ENCODE measurements around the gene COL6A1.
"Not testable (repeated sequence)": the region's sequence is repeated elsewhere in the genome, so short reads cannot be mapped to it uniquely, and the experiment has no call there.

The COL6A1 gene

DNA sequence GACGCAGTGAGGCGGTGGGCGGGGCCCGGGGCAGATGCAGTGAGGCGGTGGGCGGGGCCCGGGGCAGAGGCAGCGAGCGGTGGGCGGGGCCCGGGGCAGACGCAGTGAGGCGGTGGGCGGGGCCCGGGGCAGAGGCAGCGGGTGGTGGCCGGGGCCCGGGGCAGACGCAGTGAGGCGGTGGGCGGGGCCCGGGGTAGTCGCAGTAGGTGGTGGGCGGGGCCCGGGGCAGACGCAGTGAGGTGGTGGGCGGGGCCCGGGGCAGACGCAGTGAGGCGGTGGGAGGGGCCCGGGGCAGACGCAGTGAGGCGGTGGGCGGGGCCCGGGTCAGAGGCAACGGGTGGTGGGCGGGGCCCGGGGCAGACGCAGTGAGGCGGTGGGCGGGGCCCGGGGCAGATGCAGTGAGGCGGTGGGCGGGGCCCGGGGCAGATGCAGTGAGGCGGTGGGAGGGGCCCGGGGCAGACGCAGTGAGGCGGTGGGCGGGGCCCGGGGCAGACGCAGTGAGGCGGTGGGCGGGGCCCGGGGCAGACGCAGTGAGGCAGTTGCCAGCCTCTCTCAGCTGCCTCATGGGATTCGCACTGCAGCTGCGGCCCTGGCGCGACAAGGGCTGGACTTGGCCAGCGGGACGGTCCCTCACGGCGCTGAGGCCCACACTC lies 24.4 kb downstream of the COL6A1 start:
- not testable (repeated sequence) for DNase-seq (ENCODE audit: low read depth)

GRCh38 chr21:46006547-46007491 lies 25.2 kb downstream of the COL6A1 start:
- no peak for DNase-seq (ENCODE audit: low read depth)

DNA sequence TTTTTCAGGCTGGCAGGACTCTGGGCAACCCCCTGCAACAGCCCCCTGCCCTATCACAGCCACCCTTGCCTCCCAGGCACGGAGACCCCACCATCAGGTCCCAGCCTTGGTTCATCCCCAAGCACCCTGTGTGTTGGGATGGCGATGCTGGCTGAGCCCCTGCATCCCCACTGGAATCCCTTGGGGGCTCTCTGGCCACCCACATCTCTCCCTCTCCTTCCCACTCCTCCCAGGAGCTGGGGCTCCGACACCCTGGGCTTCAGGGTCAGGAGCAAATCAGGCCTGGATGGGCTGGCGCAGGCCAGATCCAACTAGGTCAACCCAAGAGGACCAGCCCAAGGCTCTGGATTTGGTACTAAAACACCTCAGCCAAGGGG lies 25.9 kb downstream of the COL6A1 start:
- no peak for DNase-seq (ENCODE audit: low read depth)

DNA sequence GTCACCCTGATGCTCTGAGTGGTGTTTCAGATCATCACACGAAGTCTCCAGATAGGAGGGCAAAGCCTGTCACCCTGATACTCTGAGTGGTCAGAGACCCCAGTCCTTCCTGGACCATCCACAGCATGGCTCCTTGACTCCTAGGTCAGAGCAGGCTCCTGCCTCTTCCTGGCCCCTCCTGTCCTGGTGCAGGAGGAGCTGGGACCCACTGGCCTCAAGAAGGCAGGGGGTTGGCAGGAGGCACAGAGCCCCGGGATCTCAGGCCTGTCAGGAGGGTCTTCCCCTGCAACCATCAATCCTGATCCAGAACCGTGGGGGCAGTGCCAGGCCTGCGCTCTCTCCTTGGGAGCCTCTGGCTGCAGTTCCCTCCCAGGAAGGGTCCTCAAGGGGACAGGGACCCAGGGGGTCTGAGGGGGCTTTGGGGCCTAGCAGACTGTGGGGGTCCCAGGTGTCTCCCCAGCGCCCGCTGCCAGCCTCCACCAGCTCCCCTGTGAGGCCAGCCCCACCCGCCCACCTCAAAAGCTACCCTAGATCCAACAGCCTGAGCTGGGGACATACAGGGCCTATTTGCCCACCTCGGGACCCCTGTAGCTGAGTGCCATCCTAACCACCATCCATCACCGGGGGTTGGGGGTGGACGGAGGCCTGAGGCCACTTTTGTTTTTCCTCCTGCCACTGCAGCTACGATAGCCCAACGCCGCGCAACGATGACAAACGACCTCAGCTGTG lies 27.5 kb downstream of the COL6A1 start:
- no peak for DNase-seq (ENCODE audit: low read depth)

GRCh38 chr21:46009951-46010705 lies 28.6 kb downstream of the COL6A1 start:
- DNase-seq (ENCODE audit: low read depth): no peak

DNA sequence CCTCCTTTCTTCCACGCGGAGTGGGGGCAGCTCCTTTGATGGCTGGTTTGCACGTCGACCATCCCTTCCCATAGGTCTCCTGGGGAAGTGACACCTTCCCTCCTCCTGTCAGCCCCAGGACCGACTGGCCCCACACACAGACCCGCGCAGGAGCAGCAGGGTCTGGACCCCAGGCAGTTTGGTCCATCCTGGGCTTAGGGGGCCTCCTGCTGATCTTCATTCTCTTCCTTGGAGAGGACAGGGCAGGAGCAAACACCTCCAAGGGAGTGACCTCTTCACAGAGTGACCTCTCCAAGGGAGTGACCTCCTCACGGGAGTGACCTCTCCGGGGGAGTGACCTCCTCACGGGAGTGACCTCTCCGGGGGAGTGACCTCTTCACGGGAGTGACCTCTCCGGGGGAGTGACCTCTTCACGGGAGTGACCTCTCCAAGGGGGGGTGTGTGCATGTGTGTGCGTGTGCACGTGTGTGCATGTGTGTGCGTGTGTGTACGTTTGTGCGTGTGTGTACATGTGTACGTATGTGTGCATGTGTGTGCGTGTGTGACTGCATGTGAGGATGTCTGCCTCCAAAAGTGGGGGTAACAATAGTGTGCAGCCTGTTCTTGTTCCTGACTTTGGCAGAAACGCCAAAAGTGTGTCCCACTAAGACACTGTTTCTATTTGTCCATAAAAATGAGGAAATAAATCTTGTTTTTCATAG lies 29.8 kb downstream of the COL6A1 start:
- no peak for DNase-seq (ENCODE audit: low read depth)

DNA sequence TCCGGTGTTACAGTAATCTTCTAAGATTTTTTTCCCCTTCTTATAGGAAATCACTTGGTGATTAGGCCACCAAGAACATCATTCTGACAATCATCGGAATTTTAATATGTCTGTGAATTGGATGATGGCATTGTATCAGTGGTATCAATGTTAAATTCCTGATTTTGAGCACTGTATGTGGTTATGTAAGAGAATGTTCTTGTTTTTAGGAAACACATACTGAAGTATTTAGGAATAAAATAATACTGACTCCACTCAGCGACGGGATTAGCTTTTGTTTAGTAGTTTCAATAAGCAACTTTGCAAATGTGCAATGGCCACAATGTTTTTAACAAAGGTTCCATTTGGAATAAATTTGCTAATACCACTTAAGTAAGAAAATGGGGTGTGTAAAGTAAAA lies 30.6 kb downstream of the COL6A1 start:
- DNase-seq (ENCODE audit: low read depth): no peak

- DNase-seq (ENCODE audit: low read depth): no peak
Measured at GRCh38 chr21:46014828-46015227, 33.3 kb downstream of the COL6A1 start.

GRCh38 chr21:46017148-46017547 lies 35.6 kb downstream of the COL6A1 start:
- no peak for DNase-seq (ENCODE audit: low read depth)

DNA sequence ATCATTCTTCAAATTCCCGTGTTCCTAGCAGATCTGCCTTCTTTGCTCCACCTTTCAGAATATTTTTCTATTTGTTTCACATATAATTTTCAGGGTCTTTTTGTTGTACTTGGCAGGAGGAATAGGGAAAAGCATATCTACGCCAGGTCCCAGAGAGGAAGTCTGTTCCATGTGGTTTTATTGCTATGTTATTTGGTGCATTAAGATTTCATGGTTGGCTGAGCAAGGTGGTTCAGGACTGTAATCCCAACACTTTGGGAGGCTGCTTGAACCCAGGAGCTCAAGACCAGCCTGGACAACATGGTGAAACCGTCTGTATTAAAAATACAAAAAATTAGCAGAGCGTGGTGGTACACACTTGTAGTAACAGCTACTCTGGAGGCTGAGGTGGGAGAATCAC lies 36.1 kb downstream of the COL6A1 start:
- DNase-seq (ENCODE audit: low read depth): no peak

GRCh38 chr21:46018615-46019014 lies 37.0 kb downstream of the COL6A1 start:
- DNase-seq (ENCODE audit: low read depth): no peak

DNA sequence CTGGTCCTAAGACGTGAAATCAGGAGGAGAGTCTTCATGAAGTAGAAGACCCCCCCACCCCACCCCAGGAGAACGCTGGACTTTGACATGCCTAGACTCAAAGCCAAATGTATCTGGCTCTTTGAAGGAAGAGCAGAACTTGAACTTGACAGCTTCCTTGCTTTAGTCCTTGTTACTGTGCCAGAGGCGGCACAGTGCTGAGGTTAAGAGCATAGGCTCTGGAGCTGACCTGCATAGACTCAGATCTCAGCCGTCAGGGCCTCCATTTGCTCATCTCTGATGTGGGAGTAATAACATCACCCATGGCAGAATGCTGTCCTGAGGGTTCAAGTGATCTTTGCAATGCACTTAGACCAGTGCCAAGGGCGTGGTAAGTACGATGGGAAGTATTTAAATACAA lies 39.0 kb downstream of the COL6A1 start:
- no peak for DNase-seq (ENCODE audit: low read depth)

DNA sequence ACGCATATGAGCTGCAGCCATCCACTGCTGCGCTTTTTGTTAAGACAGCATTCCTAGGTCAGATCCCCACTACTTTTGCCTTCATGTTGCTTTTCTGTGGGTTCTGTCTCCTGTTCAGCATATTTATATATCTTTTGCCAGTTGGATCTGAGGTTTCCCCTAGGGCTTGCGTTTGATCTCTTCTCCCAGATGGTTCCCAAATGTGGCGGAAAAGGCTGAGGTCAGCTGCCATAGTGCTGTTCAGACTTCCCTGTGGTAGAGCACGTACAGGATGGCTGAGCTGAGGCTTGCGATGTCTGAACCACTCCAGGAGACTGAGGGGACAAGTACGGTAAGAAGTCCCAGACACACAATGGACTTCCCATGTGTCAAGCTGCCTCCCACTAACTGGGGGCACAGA lies 39.8 kb downstream of the COL6A1 start:
- no peak for DNase-seq (ENCODE audit: low read depth)

DNA sequence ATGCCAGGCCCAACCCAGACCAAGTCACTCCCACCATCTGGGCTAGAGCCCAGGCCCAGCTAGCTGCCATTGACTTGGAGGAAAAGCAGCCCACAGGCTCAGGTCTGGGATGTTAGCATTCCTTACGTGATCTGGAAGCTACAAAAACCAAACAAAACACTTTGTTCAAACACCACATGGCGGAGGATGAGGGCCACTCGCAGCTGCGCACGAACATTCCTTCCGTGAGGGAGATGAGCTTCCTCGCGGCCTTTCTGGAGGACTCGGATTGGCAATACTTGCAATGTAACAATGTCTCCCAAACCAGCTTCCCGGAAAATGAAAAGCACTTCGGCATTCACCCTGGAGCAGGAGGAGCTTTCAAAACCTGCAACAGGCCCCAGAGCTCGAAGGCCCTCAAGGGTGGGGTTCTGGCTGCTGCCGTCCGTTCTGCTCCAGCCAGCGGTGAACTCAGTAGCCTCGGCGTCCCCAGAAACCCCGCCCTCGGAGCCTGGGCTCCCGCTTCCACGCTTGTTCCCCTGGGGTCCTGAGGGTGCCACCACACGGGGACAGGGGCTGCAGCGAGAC lies 40.5 kb downstream of the COL6A1 start:
- DNase-seq (ENCODE audit: low read depth): no peak

GRCh38 chr21:46022551-46023525 lies 41.3 kb downstream of the COL6A1 start:
- no peak for DNase-seq (ENCODE audit: low read depth)

DNA sequence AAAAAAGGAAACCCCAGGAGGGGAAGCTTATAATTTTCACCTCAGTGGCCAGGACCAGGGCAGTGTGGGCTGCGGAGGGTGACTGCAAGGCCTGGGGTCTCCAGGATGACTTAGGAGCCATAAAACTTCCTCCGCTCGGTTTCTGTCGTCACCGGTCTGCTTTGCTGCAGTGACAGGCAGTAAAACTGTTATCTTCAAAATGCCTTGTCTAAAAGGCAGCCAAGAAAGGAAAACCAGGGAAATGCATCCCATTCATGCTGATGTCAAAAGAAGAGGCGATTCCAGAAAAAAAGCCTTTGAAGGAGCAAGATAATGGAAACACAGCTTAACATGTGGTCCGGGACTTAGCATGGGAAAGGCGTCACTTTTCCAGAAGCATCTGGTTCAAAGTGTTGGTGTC lies 42.0 kb downstream of the COL6A1 start:
- DNase-seq (ENCODE audit: low read depth): no peak

- DNase-seq (ENCODE audit: low read depth): no peak
Measured at GRCh38 chr21:46024141-46024540, 42.6 kb downstream of the COL6A1 start.

DNA sequence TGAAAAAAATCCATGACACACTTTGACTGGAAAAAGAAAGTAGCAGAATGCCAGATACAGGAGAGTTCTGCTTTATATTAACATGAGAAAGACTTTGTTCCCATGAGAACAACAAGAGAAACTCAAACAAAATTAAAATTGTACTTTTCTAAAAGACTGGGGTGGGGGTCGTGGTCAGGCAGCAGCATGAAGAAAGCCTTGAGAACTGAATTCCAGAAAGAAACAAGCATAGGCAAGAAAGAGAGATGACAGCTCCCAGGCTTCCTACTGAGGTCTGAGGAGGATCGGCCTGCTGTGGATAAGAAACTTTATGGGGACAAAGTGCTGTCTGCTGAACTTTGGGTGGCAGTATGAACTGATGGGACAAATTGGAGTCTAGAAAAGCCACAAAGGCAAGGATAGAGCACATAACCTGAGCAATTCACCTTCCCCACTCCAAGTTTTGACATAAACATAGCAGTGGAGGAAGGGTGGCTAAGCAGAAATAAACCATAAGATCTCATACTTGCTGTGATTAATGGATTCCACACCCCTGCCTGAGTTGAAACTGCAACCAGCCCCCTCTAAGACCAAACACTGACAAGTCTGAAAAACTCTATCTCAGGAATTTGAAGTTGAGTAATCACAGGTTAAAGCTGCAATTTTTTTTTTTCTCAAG lies 43.7 kb downstream of the COL6A1 start:
- DNase-seq (ENCODE audit: low read depth): no peak

GRCh38 chr21:46027851-46028493 lies 46.4 kb downstream of the COL6A1 start:
- DNase-seq (ENCODE audit: low read depth): no peak
